Epithelial cell of esophagus (primary cell): ENCODE results near the gene ATP5PO.

Source experiments
- DNase-seq: peaks from one replicate; pipeline ENCODE4 v3.0.0; 2010; ENCODE audit warnings: low read depth
- H3K4me3 ChIP-seq: 2 replicates; pipeline ENCODE4 v1.5.1; 2011; ENCODE audit warnings: mild to moderate bottlenecking, low read length, control low read depth
- CTCF ChIP-seq: IDR thresholded peaks from 2 replicates; pipeline ENCODE4 v1.5.1; 2011; ENCODE audit warnings: low read depth, mild to moderate bottlenecking, low read length, control low read depth, inconsistent platforms; ENCODE audit not compliant: insufficient read depth; ENCODE audit errors: missing control alignments

The ATP5PO gene

DNA sequence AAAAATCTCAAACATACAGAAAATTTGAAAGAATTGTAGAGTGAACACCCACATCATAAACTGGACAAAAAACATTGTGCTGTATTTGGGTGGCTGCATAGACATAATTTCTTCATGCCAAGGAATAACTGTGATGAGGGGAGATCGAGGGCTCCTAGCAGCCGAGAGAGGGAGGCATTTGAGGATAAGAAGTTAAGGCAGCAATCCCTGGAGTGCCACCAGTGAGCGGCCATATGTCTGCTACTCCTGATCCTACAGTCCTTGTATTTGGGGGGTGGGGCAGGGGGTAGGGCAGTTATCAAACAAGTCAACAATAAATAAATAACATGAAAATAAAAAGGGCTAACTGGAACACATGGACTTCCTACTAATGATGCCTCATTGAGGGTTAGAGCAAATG, 54.5 kb downstream of the ATP5PO start:
- TF ChIP-seq CTCF: no peak
- DNase-seq: no peak
- H3K4me3 ChIP-seq: no peak overlapping the region

- no peak for DNase-seq
- no peak for TF ChIP-seq CTCF
- no peak overlapping the region for H3K4me3 ChIP-seq
Measured at GRCh38 chr21:33860332-33860879, 55.2 kb downstream of the ATP5PO start.

DNA sequence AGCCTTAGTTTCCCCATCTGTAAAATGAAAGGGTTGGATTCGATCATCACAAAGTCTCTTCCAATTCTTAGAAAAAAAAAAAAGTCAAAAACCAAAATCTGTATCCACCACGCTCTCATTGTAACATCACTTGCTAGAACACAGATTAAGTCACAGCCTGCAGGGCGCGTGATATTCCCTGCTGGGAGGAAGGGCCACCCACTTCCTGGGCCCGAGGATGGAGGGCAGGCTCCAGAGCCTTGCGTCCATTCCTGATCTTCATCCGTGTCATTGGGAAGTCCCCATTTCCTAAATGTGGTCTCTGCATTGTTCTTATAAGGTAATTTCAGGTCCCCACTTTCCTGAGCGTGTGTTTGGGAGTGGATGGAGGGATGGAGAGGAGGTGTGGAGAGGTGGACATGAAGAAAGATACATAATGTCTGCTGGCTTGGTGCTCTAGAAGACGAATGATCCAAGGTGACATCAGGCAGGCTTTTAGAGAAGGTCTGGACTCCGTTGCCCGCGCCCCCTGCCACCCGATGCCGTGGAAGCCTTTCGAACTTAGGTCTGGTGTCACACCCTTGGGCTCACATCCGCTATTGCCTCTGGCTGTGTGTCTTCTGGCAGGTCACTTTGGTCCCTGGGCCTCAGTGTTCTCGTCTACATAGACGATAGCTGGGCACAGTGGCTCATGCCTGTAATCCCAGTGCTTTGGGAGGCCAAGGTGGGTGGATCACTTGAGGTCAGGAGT, 56.1 kb downstream of the ATP5PO start:
- no peak for DNase-seq
- H3K4me3 ChIP-seq: no peak overlapping the region
- no peak for TF ChIP-seq CTCF

DNA sequence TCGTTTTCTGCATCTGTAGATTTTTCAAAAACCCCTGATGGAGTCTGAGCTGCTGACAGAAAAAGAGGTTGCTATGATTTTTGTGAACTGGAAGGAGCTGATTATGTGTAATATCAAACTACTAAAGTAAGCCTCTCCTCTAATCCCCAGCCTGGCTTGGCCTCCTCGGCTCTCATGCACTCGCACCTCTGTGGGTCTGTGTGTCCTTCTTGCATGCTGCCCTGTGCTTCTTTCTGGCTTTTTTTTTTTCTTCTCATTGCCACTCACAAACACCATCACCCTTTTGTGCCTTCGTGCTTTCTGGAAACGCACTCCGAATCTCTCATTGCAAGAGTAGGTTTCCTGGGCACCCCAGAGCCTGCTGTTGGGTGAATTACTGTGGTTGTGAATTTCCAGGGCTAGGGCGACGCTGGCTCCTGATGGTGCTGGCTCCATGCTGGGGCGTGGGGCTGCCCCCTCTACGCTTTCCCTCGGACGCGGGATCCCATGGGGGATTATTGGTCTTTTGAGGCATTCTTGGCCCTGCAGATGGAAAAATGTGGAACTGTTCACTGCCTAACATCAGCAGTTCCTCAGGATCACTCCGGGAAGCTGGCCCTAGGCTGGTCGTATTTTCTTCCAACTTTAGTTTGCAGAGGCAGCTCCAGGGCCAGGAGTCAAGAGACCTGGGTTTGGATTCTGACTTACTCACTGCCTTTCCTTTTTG, 56.8 kb downstream of the ATP5PO start:
- no peak overlapping the region for H3K4me3 ChIP-seq
- DNase-seq: no peak
- no peak for TF ChIP-seq CTCF

GRCh38 chr21:33857846-33858666, 57.5 kb downstream of the ATP5PO start:
- H3K4me3 ChIP-seq: no peak overlapping the region
- no peak for DNase-seq
- no peak for TF ChIP-seq CTCF

- no peak for TF ChIP-seq CTCF
- no peak for DNase-seq
- H3K4me3 ChIP-seq: no peak overlapping the region
Measured at GRCh38 chr21:33856893-33857527, 58.6 kb downstream of the ATP5PO start.
